IPS-18a (cell line): ENCODE results near the gene SH3RF2.
"Not testable (repeated sequence)": the region's sequence is repeated elsewhere in the genome, so short reads cannot be mapped to it uniquely, and the experiment has no call there.

Experiments used
- H3K27ac ChIP-seq: one replicate; pipeline ENCODE4 v1.5.1; 2013; ENCODE audit warnings: low read length
- H3K27me3 ChIP-seq: one replicate; pipeline ENCODE4 v1.6.1; 2013; ENCODE audit warnings: mild to moderate bottlenecking, low read length; ENCODE audit not compliant: control insufficient read depth, insufficient read depth
- H3K36me3 ChIP-seq: one replicate; pipeline ENCODE4 v1.6.1; 2013; ENCODE audit warnings: low read depth, low read length; ENCODE audit not compliant: control insufficient read depth
- H3K4me1 ChIP-seq: one replicate; pipeline ENCODE4 v1.6.1; 2013; ENCODE audit warnings: low read depth, low read length; ENCODE audit not compliant: control insufficient read depth
- H3K4me3 ChIP-seq: one replicate; pipeline ENCODE4 v1.5.1; 2013; ENCODE audit warnings: low read length
- H3K9ac ChIP-seq: one replicate; pipeline ENCODE4 v1.6.1; 2013; ENCODE audit warnings: mild to moderate bottlenecking, low read length, moderate library complexity
- H3K9me3 ChIP-seq: one replicate; pipeline ENCODE4 v1.6.1; 2013; ENCODE audit warnings: low read depth, low read length; ENCODE audit not compliant: control insufficient read depth

SH3RF2 gene

DNA sequence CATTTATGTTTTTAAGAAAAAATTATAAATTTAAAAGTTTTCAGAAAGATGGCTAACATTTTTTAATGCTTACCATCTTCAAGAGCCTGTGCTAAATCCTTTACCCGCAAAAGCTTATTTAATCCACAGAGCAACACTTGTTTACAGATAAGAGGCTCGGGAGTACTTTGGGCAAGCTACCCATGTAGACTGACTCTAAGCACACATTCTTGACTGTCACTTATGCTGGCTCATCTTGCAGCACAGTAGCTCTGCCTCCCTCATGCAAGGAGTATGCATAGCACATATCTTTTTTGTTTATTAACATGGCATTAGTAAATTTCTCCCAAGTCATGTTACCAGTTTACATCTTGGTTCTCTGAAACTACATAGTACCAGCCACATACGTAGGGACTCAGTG, 14.7 kb downstream of the SH3RF2 start:
- Histone ChIP-seq H3K9ac (no peak overlapping the region), H3K4me1 (peaks cover 13% of the 10 kb centered on the region), H3K27me3 (no peaks in the 10 kb centered on the region), H3K27ac (no peak overlapping the region), H3K9me3 (no peaks in the 10 kb centered on the region), H3K4me3 (no peak overlapping the region), H3K36me3 (no peaks in the 10 kb centered on the region)

DNA sequence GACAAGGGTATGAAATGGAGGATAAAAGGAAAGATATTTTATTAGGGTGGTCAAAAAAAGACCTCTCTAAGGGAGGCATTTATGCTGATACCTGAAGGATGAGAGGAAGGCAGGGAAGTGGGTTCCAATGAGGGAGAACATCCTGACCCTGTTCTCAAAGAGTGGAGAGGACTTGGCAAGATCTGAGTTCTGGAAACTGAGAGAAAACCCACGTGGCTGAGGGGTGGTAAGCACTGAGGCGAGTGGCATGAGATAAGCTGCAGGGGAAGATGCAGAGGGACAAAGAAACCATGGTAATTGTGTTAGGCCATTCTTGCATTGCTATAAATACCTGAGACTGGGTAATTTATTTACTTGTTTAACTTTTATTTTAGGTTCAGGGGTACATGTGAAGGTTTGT, 16.8 kb downstream of the SH3RF2 start:
- Histone ChIP-seq H3K4me3 (no peak overlapping the region), H3K36me3 (no peaks in the 10 kb centered on the region), H3K9me3 (no peaks in the 10 kb centered on the region), H3K27me3 (no peaks in the 10 kb centered on the region), H3K9ac (no peak overlapping the region), H3K4me1 (peaks cover 13% of the 10 kb centered on the region), H3K27ac (no peak overlapping the region)

DNA sequence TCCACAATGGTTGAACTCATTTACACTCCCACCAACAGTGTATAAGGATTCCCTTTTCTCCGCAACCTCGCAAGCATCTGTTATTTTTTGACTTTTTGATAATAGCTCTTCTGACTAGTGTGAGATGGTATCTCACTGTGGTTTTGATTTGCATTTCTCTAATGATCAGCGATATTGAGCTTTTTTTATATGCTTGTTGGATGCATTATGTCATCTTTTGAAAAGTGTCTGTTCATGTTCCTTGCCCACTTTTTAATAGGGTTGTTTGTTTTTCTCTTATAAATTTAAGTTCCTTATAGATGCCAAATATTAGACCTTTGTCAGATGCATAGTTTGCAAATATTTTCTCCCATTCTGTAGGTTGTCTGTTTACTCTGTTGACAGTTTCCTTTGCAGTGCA, 17.8 kb downstream of the SH3RF2 start:
- H3K9ac ChIP-seq, H3K27me3 ChIP-seq, H3K4me3 ChIP-seq, H3K36me3 ChIP-seq, H3K27ac ChIP-seq, H3K9me3 ChIP-seq: not testable (repeated sequence)
- H3K4me1 ChIP-seq: peaks cover 10% of the 10 kb centered on the region

DNA sequence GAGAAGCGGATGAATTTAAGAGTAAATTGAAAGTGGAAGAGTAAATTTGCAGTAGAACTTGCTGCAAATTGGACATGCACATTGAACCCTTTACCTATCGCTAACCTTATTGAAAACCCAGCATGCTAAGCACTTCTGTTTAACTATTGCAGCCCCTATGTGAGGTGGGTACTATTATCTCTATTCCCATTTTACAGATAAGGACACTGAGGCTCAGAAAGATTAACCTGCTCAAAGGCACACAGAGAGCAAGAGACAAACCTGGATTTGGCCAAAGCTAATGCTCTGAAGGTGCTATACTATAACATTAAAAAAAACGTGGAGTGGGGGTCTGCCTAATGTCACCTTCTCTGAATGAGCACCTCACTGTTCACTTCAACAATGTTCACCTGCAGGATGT, 21.0 kb downstream of the SH3RF2 start:
- Histone ChIP-seq H3K4me1 (no peaks in the 10 kb centered on the region), H3K9me3 (no peaks in the 10 kb centered on the region), H3K27ac (no peak overlapping the region), H3K4me3 (no peak overlapping the region), H3K36me3 (no peaks in the 10 kb centered on the region), H3K27me3 (no peaks in the 10 kb centered on the region), H3K9ac (no peak overlapping the region)

DNA sequence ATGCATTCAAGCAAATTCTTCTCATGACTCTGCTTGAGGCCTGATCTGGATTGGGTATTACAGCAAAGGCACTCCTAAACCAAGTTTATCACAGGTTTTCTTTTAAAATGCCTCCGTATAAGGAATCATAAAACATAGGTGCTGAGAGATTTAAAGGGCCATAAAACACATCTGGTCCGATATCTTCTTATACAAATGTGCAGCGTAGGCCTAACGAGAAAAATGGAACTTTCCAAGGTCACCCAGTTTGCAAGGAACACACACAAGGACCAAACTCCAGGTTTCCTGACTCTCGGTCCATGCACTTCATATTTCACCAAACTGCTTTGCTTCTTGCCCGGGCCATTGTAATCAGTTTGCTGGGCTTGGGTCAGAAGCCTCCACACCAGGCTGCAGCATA, 22.1 kb downstream of the SH3RF2 start:
- no peaks in the 10 kb centered on the region for H3K9me3 ChIP-seq
- no peaks in the 10 kb centered on the region for H3K4me1 ChIP-seq
- no peak overlapping the region for H3K27ac ChIP-seq
- H3K9ac ChIP-seq: no peak overlapping the region
- no peaks in the 10 kb centered on the region for H3K36me3 ChIP-seq
- H3K4me3 ChIP-seq: no peak overlapping the region
- no peaks in the 10 kb centered on the region for H3K27me3 ChIP-seq

DNA sequence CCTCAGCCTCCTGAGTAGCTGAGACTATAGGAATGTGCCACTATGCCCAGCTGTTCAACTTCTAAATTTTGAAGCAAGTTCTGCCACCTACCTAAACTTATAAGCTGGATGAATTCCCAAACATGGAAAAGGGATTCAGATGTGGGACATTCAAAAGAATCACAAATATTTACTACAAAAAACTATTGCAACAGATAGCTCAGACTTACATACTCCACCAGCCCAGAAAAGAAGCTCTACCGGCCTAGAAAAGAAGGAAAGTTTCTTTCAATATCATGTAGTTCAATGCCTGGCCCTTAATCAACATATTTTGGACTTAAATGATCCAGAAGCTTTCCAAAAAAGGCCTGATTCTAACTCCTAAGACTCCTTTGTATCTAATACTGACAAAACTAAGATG, 23.8 kb downstream of the SH3RF2 start:
- no peak overlapping the region for H3K9ac ChIP-seq
- H3K4me3 ChIP-seq: no peak overlapping the region

DNA sequence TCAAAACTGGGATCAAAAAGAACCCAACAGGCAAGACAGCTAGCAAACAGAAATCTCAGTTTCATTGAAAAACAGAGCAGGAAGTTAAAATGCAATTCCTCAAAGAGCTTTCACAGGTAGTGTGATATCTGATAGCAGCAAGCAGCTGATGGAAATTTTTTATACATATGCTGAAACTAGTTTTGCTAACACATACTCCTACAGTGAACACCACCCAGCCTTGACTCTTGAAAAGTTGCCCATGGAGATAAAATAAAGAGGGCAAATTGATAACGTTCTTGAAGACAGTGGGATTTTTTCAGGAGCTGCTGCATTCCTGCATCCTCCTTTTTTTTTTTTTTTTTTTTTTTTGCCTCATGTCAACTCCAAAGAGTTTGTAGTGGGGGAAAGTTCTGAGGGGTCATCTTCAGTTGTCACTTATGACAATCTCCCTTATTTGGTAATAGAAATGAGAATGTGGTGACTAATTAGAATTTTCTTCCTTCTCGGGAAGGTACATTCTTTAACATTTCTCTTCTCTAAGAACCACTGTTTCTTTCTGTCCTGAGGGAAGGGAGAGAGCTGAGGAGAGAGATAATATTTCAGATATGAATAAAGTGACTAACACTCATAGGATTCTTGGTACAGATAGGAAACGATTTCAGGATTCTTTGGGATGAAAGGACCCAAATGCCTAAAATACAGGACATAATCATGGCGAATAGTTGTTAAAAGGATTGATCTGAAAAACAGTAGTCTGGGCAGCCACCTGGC, 24.6 kb downstream of the SH3RF2 start:
- Histone ChIP-seq H3K4me1 (no peaks in the 10 kb centered on the region), H3K36me3 (no peaks in the 10 kb centered on the region), H3K9me3 (no peaks in the 10 kb centered on the region), H3K4me3 (no peak overlapping the region), H3K27me3 (no peaks in the 10 kb centered on the region), H3K9ac (no peak overlapping the region), H3K27ac (no peak overlapping the region)

More for the DNA sequence above, 23.8 kb downstream of the SH3RF2 start:
- Histone ChIP-seq H3K9me3 (no peaks in the 10 kb centered on the region), H3K4me1 (no peaks in the 10 kb centered on the region), H3K27ac (no peak overlapping the region), H3K36me3 (no peaks in the 10 kb centered on the region), H3K27me3 (no peaks in the 10 kb centered on the region)

DNA sequence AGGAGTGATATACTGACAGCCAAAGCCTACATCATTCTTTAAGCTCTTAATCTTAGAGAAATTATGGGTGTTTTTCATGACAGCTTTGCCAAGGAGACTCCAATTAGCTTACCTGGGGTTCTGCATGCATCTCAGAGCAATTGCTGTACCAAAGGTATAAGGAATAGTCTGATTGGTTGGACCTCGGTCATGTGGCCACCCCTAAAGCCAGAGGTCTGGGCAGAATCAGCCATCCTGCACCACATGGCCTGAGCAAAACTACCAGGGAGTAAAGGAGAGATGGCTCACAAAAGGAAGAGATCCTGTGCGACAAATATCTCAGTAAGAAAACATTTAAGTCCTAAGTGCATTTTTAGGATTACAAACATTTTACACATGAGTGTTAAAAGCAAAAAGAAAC, 25.6 kb downstream of the SH3RF2 start:
- no peaks in the 10 kb centered on the region for H3K36me3 ChIP-seq
- no peak overlapping the region for H3K9ac ChIP-seq
- H3K27ac ChIP-seq: no peak overlapping the region
- H3K4me3 ChIP-seq: no peak overlapping the region
- H3K27me3 ChIP-seq: no peaks in the 10 kb centered on the region
- H3K4me1 ChIP-seq: no peaks in the 10 kb centered on the region
- H3K9me3 ChIP-seq: no peaks in the 10 kb centered on the region

DNA sequence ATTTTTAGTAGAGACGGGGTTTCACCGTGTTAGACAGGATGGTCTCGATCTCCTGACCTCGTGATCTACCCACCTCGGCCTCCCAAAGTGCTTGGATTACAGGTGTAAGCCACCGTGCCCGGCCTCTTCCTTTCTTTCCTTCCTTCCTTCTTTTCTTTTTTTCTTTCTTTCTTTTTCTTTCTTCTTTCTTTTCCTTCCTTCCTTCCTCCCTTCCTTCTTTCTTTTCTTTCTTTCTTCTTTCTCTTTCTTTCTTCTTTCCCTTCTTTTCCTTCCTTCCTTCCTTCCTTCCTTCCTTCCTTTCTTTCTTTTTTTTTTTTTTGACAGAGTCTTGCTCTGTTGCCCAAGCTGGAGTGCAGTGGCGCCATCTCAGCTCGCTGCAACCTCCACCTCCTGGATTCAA, 27.6 kb downstream of the SH3RF2 start:
- H3K4me1 ChIP-seq, H3K27ac ChIP-seq, H3K36me3 ChIP-seq, H3K9me3 ChIP-seq, H3K9ac ChIP-seq, H3K4me3 ChIP-seq, H3K27me3 ChIP-seq: not testable (repeated sequence)

DNA sequence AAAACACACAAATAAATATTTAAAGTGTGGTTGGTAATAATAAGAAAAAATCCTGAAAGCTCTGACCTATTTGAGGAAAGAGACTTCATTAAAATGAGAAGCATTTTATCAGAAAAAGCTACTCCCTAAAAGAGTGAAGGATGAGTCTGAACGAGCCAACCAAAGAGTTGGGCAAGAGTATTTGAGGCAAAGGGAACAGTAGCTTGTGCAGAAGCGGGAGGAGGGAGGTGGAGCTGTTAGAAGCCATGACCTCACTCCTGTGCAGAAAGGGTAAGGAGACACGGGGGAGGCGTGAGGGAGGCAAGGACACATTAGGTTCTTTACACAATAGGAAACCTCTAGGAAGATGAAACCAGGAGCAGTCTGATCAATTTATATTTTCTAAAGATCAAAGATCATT, 29.4 kb downstream of the SH3RF2 start:
- Histone ChIP-seq H3K27me3 (no peaks in the 10 kb centered on the region), H3K36me3 (no peaks in the 10 kb centered on the region), H3K9me3 (no peaks in the 10 kb centered on the region), H3K27ac (no peak overlapping the region), H3K4me1 (no peaks in the 10 kb centered on the region), H3K4me3 (no peak overlapping the region), H3K9ac (no peak overlapping the region)

DNA sequence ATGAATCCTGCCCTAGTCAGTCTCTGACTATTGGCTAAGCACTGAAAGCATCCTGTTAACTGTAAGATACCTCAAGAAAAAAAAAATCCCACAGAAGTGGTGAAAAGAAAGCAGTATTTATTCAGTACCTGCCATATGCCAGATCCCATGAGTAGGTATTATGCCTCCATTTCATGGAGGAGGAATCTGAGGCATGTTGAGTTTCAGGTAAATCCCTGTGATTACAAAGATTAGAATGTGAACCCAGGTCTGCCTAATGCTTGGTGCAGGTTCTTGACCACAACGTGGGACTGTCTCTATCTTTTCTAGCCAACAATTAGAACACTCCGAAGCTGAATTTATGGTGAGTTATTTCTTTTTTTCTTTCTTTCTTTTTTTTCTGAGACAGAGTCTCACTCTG, 30.9 kb downstream of the SH3RF2 start:
- Histone ChIP-seq H3K27me3 (no peaks in the 10 kb centered on the region), H3K9ac (no peak overlapping the region), H3K9me3 (no peaks in the 10 kb centered on the region), H3K27ac (no peak overlapping the region), H3K4me1 (no peaks in the 10 kb centered on the region), H3K36me3 (no peaks in the 10 kb centered on the region), H3K4me3 (no peak overlapping the region)

DNA sequence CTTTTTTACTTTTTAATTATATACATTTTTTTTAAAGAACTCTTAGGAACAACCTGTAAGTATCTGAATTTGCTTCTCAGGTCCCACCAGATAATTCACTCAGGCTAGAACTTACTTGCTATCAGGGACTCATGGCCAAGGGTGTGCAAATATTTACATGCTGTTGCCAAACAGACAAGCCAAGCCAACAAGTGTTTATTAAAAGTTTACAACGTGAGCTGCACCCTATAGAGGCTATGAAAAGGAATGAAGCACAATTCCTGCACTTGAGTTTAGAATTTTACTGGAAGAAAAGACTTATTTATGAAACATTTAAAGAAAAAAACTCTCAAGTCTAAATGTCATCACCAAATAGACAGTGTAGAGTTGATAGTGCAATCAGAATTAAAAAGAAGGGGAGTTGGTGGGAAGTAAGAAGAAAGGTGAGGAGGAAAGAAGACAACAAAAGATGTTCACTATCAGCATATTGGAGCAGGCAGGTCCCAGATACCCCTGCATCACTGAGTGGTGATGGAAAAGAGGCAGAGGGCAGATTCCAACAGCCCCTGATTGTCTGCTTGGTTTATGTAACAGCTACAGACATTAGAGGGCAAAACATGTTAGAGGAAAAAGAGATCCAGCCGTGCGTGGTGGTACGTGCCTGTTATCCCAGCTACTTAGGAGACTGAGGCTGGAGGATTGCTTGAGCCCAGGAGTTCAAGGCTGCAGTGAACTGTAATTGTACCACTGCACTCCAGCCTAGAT, 32.8 kb downstream of the SH3RF2 start:
- no peak overlapping the region for H3K4me3 ChIP-seq
- no peaks in the 10 kb centered on the region for H3K9me3 ChIP-seq
- no peaks in the 10 kb centered on the region for H3K36me3 ChIP-seq
- no peaks in the 10 kb centered on the region for H3K27me3 ChIP-seq
- no peak overlapping the region for H3K27ac ChIP-seq
- H3K4me1 ChIP-seq: no peaks in the 10 kb centered on the region
- no peak overlapping the region for H3K9ac ChIP-seq
